ENCODE measurements around the gene GPC5. TPM values are rescaled to one million over a fixed set of nuclear protein-coding genes. Genes with fewer than 3 reads are reported as not detected.
A peak's percentile ranks its signal among the peaks of the same experiment; 100 is the strongest.

GPC5 gene
- total and polyA plus RNA-seq, 7 experiments from 2014 or later: 0.10 to 0.38 TPM; not detected in 5

DNA sequence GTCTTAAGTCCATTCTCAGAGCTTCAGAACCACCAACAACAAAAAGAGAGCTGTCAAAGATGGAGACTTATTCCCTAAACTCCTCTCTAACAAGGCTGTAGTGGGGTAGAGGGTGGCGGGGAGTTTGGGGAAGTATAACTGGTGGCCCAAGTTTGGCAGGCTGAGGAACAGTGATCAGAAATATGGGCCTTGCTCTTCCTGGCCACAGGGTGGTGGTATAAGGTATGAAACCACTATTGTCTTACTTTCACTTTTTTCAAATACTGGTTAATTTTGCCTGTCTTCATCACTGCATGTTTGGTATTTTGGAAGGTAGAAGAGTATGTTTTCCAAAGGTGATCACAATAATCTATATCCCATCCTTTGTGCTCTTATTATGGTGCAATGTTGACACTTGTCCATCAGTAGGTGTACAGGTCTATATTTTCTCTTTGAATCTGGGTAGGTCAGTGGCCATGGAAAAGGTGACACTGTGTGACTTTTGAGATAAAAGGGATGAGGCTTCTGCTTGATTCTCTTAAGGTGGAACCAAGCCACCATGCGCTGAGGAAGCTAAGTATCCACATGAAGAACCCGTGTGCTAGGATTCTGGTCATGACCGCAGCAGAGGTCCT is 23.2 kb upstream of the GPC5 start:
- H3K27ac Mint-ChIP-seq: no peak overlapping the region
- intact Hi-C loops (cut with micrococcal nuclease): loop anchor here (1.0 to 10.0 kb wide), 4 partner anchors 31 to 348 kb away; no protein-coding TSS in a partner anchor
- CTCF ChIA-PET: interaction anchor here (0.6 kb wide), 1 partner anchor 346 kb away, joined by 3 read pairs; no protein-coding TSS in a partner anchor

DNA sequence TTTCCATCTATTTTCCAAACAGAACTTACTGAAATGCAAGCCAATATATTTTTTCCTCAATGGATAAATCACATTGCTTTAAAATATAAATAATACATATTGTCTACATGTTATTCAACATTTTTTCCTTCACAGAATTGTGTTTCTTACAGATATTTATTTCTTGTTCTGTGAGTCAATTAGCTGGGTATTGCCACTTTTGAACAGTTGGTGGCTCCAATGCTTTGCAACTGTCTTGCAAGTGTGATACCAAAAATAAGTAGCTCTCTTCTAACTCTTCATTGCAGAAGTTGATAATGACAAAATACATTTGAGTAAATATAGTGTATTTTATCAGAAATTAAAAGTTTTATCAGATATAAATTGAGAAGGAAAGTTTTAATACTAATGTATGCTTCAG is 17.1 kb upstream of the GPC5 start:
- Mint-ChIP-seq H3K27me3 (peaks cover 2 to 25% (median 13%) of the 10 kb centered on the region in 5 donors), H3K9me3 (no peaks in the 10 kb centered on the region), H3K36me3 (no peaks in the 10 kb centered on the region), H3K4me3 (no peak overlapping the region), H3K27ac (no peak overlapping the region), H3K4me1 (peaks cover 0 to 3% (median 0%) of the 10 kb centered on the region in 7 donors)
- no peaks in the 10 kb centered on the region for H3K4me1 ChIP-seq (ENCODE audit: control insufficient read depth in 2 of 2, insufficient read depth in 2 of 2, low read length in 2 of 2)
- H3K36me3 ChIP-seq (ENCODE audit: control insufficient read depth in 2 of 3, insufficient read depth in 3 of 3, low read length in 3 of 3): no peaks in the 10 kb centered on the region
- intact Hi-C loops (cut with micrococcal nuclease): loop anchor here in 1 of 2 donors (1.0 kb wide), 1 partner anchor 341 kb away; no protein-coding TSS in a partner anchor
- no peaks in the 10 kb centered on the region for H3K27me3 ChIP-seq (ENCODE audit: control insufficient read depth in 2 of 2, insufficient read depth in 2 of 2, low read length in 2 of 2)
- no peak for DNase-seq
- ATAC-seq: no peak
- CTCF ChIA-PET: interaction anchor here (0.6 kb wide), 1 partner anchor 341 kb away, joined by 3 read pairs; no protein-coding TSS in a partner anchor
- no peak overlapping the region for H3K4me3 ChIP-seq (ENCODE audit: low read length)
- H3K27ac ChIP-seq (ENCODE audit: low read depth, low read length): no peak overlapping the region
- POLR2A ChIA-PET: no interaction called here
- H3K9me3 ChIP-seq (ENCODE audit: control insufficient read depth in 2 of 3, low read length in 3 of 3): no peaks in the 10 kb centered on the region

More for the DNA sequence above, 23.2 kb upstream of the GPC5 start:
- H3K27me3 ChIP-seq (ENCODE audit: control insufficient read depth in 2 of 2, insufficient read depth in 2 of 2, low read length in 2 of 2): no peaks in the 10 kb centered on the region
- Mint-ChIP-seq H3K4me1 (peaks cover 0 to 7% (median 3%) of the 10 kb centered on the region in 7 donors), H3K4me3 (peak overlapping the region in 1 of 10 donors; percentile 14), H3K27me3 (peaks cover 6 to 18% (median 13%) of the 10 kb centered on the region in 5 donors), H3K36me3 (no peaks in the 10 kb centered on the region), H3K9me3 (no peaks in the 10 kb centered on the region)
- H3K4me1 ChIP-seq (ENCODE audit: control insufficient read depth in 2 of 2, insufficient read depth in 2 of 2, low read length in 2 of 2): no peaks in the 10 kb centered on the region
- DNase-seq (peak in 5 of 9 donors; percentile 11 to 26 (median 19)), ATAC-seq (peak; percentile 85)
- H3K4me3 ChIP-seq (ENCODE audit: low read length): no peak overlapping the region
- POLR2A ChIA-PET: no interaction called here
- no peaks in the 10 kb centered on the region for H3K9me3 ChIP-seq (ENCODE audit: control insufficient read depth in 2 of 3, low read length in 3 of 3)
- no peak overlapping the region for H3K27ac ChIP-seq (ENCODE audit: low read depth, low read length)
- H3K36me3 ChIP-seq (ENCODE audit: control insufficient read depth in 2 of 3, insufficient read depth in 3 of 3, low read length in 3 of 3): no peaks in the 10 kb centered on the region

GRCh38 chr13:91383836-91384235 is 14.6 kb upstream of the GPC5 start:
- no peak overlapping the region for H3K4me3 ChIP-seq (ENCODE audit: low read length)
- ChIA-PET CTCF (no interaction called here), POLR2A (no interaction called here)
- H3K36me3 Mint-ChIP-seq: no peaks in the 10 kb centered on the region
- peaks cover 12 to 30% (median 18%) of the 10 kb centered on the region in 5 donors for H3K27me3 Mint-ChIP-seq
- H3K27ac Mint-ChIP-seq: no peak overlapping the region
- ATAC-seq (no peak), DNase-seq (no peak)
- H3K4me3 Mint-ChIP-seq: no peak overlapping the region
- intact Hi-C loops (cut with micrococcal nuclease): no loop called here
- no peaks in the 10 kb centered on the region for H3K36me3 ChIP-seq (ENCODE audit: control insufficient read depth in 2 of 3, insufficient read depth in 3 of 3, low read length in 3 of 3)
- H3K9me3 Mint-ChIP-seq: no peaks in the 10 kb centered on the region
- H3K9me3 ChIP-seq (ENCODE audit: control insufficient read depth in 2 of 3, low read length in 3 of 3): no peaks in the 10 kb centered on the region
- H3K4me1 Mint-ChIP-seq: peaks cover 0 to 3% (median 0%) of the 10 kb centered on the region in 7 donors
- H3K27ac ChIP-seq (ENCODE audit: low read depth, low read length): no peak overlapping the region
- H3K4me1 ChIP-seq (ENCODE audit: control insufficient read depth in 2 of 2, insufficient read depth in 2 of 2, low read length in 2 of 2): no peaks in the 10 kb centered on the region
- no peaks in the 10 kb centered on the region for H3K27me3 ChIP-seq (ENCODE audit: control insufficient read depth in 2 of 2, insufficient read depth in 2 of 2, low read length in 2 of 2)

- Histone ChIP-seq H3K36me3 (ENCODE audit: control insufficient read depth in 2 of 3, insufficient read depth in 3 of 3, low read length in 3 of 3) (no peaks in the 10 kb centered on the region), H3K4me3 (ENCODE audit: low read length) (no peak overlapping the region), H3K27me3 (ENCODE audit: control insufficient read depth in 2 of 2, insufficient read depth in 2 of 2, low read length in 2 of 2) (no peaks in the 10 kb centered on the region), H3K27ac (ENCODE audit: low read depth, low read length) (no peak overlapping the region), H3K9me3 (ENCODE audit: control insufficient read depth in 2 of 3, low read length in 3 of 3) (no peaks in the 10 kb centered on the region), H3K4me1 (ENCODE audit: control insufficient read depth in 2 of 2, insufficient read depth in 2 of 2, low read length in 2 of 2) (no peaks in the 10 kb centered on the region)
- Mint-ChIP-seq H3K27me3 (peaks cover 14 to 35% (median 27%) of the 10 kb centered on the region in 5 donors), H3K36me3 (no peaks in the 10 kb centered on the region), H3K9me3 (no peaks in the 10 kb centered on the region), H3K27ac (no peak overlapping the region), H3K4me1 (peaks cover 0 to 3% (median 0%) of the 10 kb centered on the region in 7 donors), H3K4me3 (no peak overlapping the region)
- intact Hi-C loops (cut with micrococcal nuclease): no loop called here
- DNase-seq (no peak), ATAC-seq (no peak)
- ChIA-PET POLR2A (no interaction called here), CTCF (no interaction called here)
Measured at GRCh38 chr13:91384896-91385295, 13.5 kb upstream of the GPC5 start.

DNA sequence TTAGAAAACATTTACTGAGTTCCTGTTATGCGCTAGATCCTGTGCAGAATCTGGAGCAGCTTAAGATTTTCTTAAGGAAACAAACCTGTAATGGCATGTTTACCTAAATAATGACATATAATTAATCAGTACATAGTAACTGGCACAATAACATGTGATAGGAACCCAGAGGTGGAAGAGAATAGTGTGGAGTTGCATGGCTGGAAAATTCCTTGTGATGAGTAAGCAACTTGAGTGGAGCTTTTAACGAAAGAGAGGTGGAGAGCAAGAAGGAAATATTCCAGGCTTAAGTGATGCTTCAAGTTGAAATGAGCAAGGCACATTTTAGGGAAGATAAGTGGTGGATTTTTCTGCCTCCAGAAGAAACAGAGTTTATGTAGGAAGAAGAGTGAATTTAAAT is 9.2 kb upstream of the GPC5 start:
- H3K4me1 ChIP-seq (ENCODE audit: control insufficient read depth in 2 of 2, insufficient read depth in 2 of 2, low read length in 2 of 2): no peaks in the 10 kb centered on the region
- H3K36me3 Mint-ChIP-seq: no peaks in the 10 kb centered on the region
- CTCF ChIA-PET: no interaction called here

GRCh38 chr13:91397595-91397994 is 826 bp upstream of the GPC5 start:
- Histone ChIP-seq H3K36me3 (ENCODE audit: control insufficient read depth in 2 of 3, insufficient read depth in 3 of 3, low read length in 3 of 3) (no peaks in the 10 kb centered on the region), H3K4me3 (ENCODE audit: low read length) (no peak overlapping the region), H3K27me3 (ENCODE audit: control insufficient read depth in 2 of 2, insufficient read depth in 2 of 2, low read length in 2 of 2) (peaks cover 0 to 4% of the 10 kb centered on the region in 2 donors), H3K27ac (ENCODE audit: low read depth, low read length) (no peak overlapping the region), H3K9me3 (ENCODE audit: control insufficient read depth in 2 of 3, low read length in 3 of 3) (no peaks in the 10 kb centered on the region), H3K4me1 (ENCODE audit: control insufficient read depth in 2 of 2, insufficient read depth in 2 of 2, low read length in 2 of 2) (peaks cover 5 to 11% of the 10 kb centered on the region in 2 donors)
- ChIA-PET CTCF (no interaction called here), POLR2A (no interaction called here)
- no peak for DNase-seq
- no peak for ATAC-seq
- Mint-ChIP-seq H3K27ac (no peak overlapping the region), H3K27me3 (peaks cover 23 to 80% (median 45%) of the 10 kb centered on the region in 5 donors), H3K4me1 (peaks cover 4 to 15% (median 12%) of the 10 kb centered on the region in 7 donors), H3K4me3 (peak overlapping the region in 1 of 10 donors; percentile 80), H3K9me3 (peaks cover 0 to 3% (median 0%) of the 10 kb centered on the region in 11 donors), H3K36me3 (no peaks in the 10 kb centered on the region)
- intact Hi-C loops (cut with micrococcal nuclease): no loop called here

More for the DNA sequence above, 9.2 kb upstream of the GPC5 start:
- Histone ChIP-seq H3K27me3 (ENCODE audit: control insufficient read depth in 2 of 2, insufficient read depth in 2 of 2, low read length in 2 of 2) (peaks cover 0 to 3% of the 10 kb centered on the region in 2 donors), H3K36me3 (ENCODE audit: control insufficient read depth in 2 of 3, insufficient read depth in 3 of 3, low read length in 3 of 3) (no peaks in the 10 kb centered on the region), H3K4me3 (ENCODE audit: low read length) (no peak overlapping the region), H3K27ac (ENCODE audit: low read depth, low read length) (no peak overlapping the region), H3K9me3 (ENCODE audit: control insufficient read depth in 2 of 3, low read length in 3 of 3) (no peaks in the 10 kb centered on the region)
- H3K4me1 Mint-ChIP-seq: no peaks in the 10 kb centered on the region
- no peak for DNase-seq
- intact Hi-C loops (cut with micrococcal nuclease): no loop called here
- H3K27me3 Mint-ChIP-seq: peaks cover 39 to 47% (median 45%) of the 10 kb centered on the region in 5 donors
- POLR2A ChIA-PET: no interaction called here
- no peak overlapping the region for H3K4me3 Mint-ChIP-seq
- ATAC-seq: no peak
- no peaks in the 10 kb centered on the region for H3K9me3 Mint-ChIP-seq
- H3K27ac Mint-ChIP-seq: no peak overlapping the region
